K562 (cell line): ENCODE measurements around the gene SCRG1. TPM values are rescaled to one million over a fixed set of nuclear protein-coding genes. Genes with fewer than 3 reads are reported as not detected.

Source experiments
- AFF1 ChIP-seq, 2 experiments: fragments of 450-650 bp; IDR thresholded peaks; 2 replicates each; pipeline ENCODE4 v1.6.1; 2018; ENCODE audit warnings: mild to moderate bottlenecking in 2 of 2, low read depth in 1 of 2; ENCODE audit not compliant: partially characterized antibody in 2 of 2
- AFF4 ChIP-seq: sonication (generic); formaldehyde crosslinking; IDR thresholded peaks from 2 replicates; pipeline ENCODE4 v1.8.0; 2023; ENCODE audit warnings: mild to moderate bottlenecking, missing genetic modification reagents
- E2F4 ChIP-seq: sonication (generic); formaldehyde crosslinking; IDR thresholded peaks from 2 replicates; pipeline ENCODE4 v1.8.0; 2022; ENCODE audit warnings: mild to moderate bottlenecking, low read depth, missing genetic modification reagents
- FOXA3 ChIP-seq, 2 experiments: fragments of 450-650 bp in 1 of 2; sonication (generic) in 1 of 2; formaldehyde crosslinking; IDR thresholded peaks in 1 of 2; conservative IDR thresholded peaks in 1 of 2; 2 replicates each; pipeline versions ENCODE4 v1.4.0 to v1.8.0; 2020 to 2022; ENCODE audit warnings: mild to moderate bottlenecking in 2 of 2, missing genetic modification reagents in 1 of 2
- HNRNPLL ChIP-seq: fragments of 200-400 bp; formaldehyde crosslinking; IDR thresholded peaks from 2 replicates; pipeline ENCODE4 v1.6.1; 2017; ENCODE audit warnings: low read length, low read depth, mild to moderate bottlenecking; ENCODE audit not compliant: poor library complexity, severe bottlenecking
- JUN ChIP-seq, 2 experiments: sonication (generic) in 1 of 2; formaldehyde crosslinking in 1 of 2; IDR thresholded peaks; 2 replicates each; pipeline versions ENCODE4 v1.6.1 to v1.8.0; 2012 to 2022; ENCODE audit warnings: borderline replicate concordance in 2 of 2, mild to moderate bottlenecking in 2 of 2, improper control_type of control experiment in 1 of 2, low read depth in 1 of 2, low read length in 1 of 2, missing genetic modification reagents in 1 of 2
- KDM4B ChIP-seq, 2 experiments: fragments of 450-650 bp in 1 of 2; sonication (generic) in 1 of 2; IDR thresholded peaks; 2 replicates each; pipeline ENCODE4 v1.6.1; 2016 to 2017; ENCODE audit warnings: borderline replicate concordance in 2 of 2, antibody characterized with exemption in 1 of 2, low read depth in 1 of 2, mild to moderate bottlenecking in 1 of 2
- MAFK ChIP-seq: IDR thresholded peaks from 2 replicates; pipeline ENCODE4 v1.6.1; 2011; ENCODE audit warnings: low read length, improper control_type of control experiment
- MEF2A ChIP-seq: IDR thresholded peaks from 2 replicates; pipeline ENCODE4 v1.6.1; 2011; ENCODE audit warnings: low read depth, mild to moderate bottlenecking, low read length, moderate library complexity; ENCODE audit not compliant: control insufficient read depth
- NCOR1 ChIP-seq: fragments of 450-650 bp; IDR thresholded peaks from 2 replicates; pipeline ENCODE4 v1.6.1; 2016; ENCODE audit warnings: mild to moderate bottlenecking, moderate library complexity
- NR4A1 ChIP-seq, 2 experiments: fragments of 250-450 bp in 1 of 2; fragments of 450-650 bp in 1 of 2; sonication (Bioruptor Pico) in 1 of 2; IDR thresholded peaks; 2 replicates each; pipeline versions ENCODE4 v1.4.0 to v1.6.1; 2016 to 2020; ENCODE audit warnings: mild to moderate bottlenecking in 2 of 2, missing compliant biosample characterization in 1 of 2, missing genetic modification characterization in 1 of 2, moderate library complexity in 1 of 2
- PTRF ChIP-seq: fragments of 450-650 bp; IDR thresholded peaks from 2 replicates; pipeline ENCODE4 v1.6.1; 2016; ENCODE audit warnings: mild to moderate bottlenecking, missing genetic modification characterization, missing compliant biosample characterization
- SMARCB1 ChIP-seq: IDR thresholded peaks from 2 replicates; pipeline ENCODE4 v1.6.1; 2011; ENCODE audit warnings: improper control_type of control experiment, low read depth; ENCODE audit not compliant: insufficient read length
- ZNF133 ChIP-seq: fragments of 250-450 bp; sonication (Bioruptor Pico); IDR thresholded peaks from 2 replicates; pipeline ENCODE4 v1.4.0; 2020; ENCODE audit warnings: mild to moderate bottlenecking
- ZNF766 ChIP-seq: fragments of 200-800 bp; sonication (Bioruptor generic); conservative IDR thresholded peaks from 2 replicates; pipeline ENCODE4 v1.6.1; 2016; ENCODE audit warnings: missing genetic modification characterization, missing compliant biosample characterization
- polyA plus RNA-seq, 8 experiments: library from polyadenylated mRNA; depleted of rRNA in 4 of 8; stranded (reverse) in 5 of 8; unstranded in 3 of 8; fragments of >200 nt; fragmentation: Nextera tagmentation in 2 of 8; fragmentation: Illumina TruSeq in 1 of 8; extraction: Ambion mirVana in 2 of 8; extraction: Trizol in 1 of 8; gene quantifications; 2 replicates each; pipeline versions ENCODE4 v1.2.1 to v1.2.3, GENCODE V29; 2011 to 2014; ENCODE audit warnings: inconsistent platforms in 1 of 8, missing spikeins in 1 of 8
- total RNA-seq, 7 experiments: library from RNA; depleted of rRNA in 6 of 7; stranded (reverse); fragments of >200 nt in 6 of 7; fragmentation: Illumina TruSeq in 2 of 7; extraction: Trizol in 2 of 7; gene quantifications; 2 replicates each; pipeline versions ENCODE4 v1.2.1 to v1.2.3, GENCODE V29; 2011 to 2021; ENCODE audit warnings: low replicate concordance in 1 of 7

SCRG1 gene
- total and polyA plus RNA-seq, 9 of the 15 experiments (the other 6 are each of a cell fraction or from before 2014, with no cell fraction given), result 0.01 TPM; not detected in 7

GRCh38 chr4:173334891-173335752 lies 63.8 kb downstream of the SCRG1 start (continued):
- no peak; the same call in 1 of the 2 replicates for TF ChIP-seq AFF4 (CRISPR knock-in tag)
- TF ChIP-seq FOXA3 (CRISPR knock-in tag; conservative IDR thresholded peaks at IDR 0.05 in 1 of 2, IDR thresholded peaks at IDR 0.05 in 1 of 2), result peak in 1 of 2 experiments; percentile 94; a peak in 3 of 4 replicates
- peak in 1 of 2 experiments; percentile 20 for TF ChIP-seq AFF1 (IDR thresholded peaks at IDR 0.05; ENCODE audit: low read depth in 1 of 2, partially characterized antibody in 2 of 2)
- TF ChIP-seq MEF2A, result no peak
- TF ChIP-seq MAFK, result no peak
- TF ChIP-seq PTRF, result no peak
- no peak for TF ChIP-seq NR4A1 (CRISPR knock-in tag; IDR thresholded peaks at IDR 0.05)
- TF ChIP-seq NR4A1 (tag; IDR thresholded peaks at IDR 0.05), result 0 out of 2 replicates have a peak, but pooled peaks have one; percentile 17
- TF ChIP-seq ZNF766 (CRISPR knock-in tag), result no peak
- no peak for TF ChIP-seq E2F4 (CRISPR knock-in tag)
- TF ChIP-seq SMARCB1, result no peak
- TF ChIP-seq ZNF133 (CRISPR knock-in tag), result peak; percentile 15; the same call in 1 of the 2 replicates
- TF ChIP-seq HNRNPLL, result peak; percentile 42
- TF ChIP-seq KDM4B (IDR thresholded peaks at IDR 0.05; ENCODE audit: borderline replicate concordance in 2 of 2, low read depth in 1 of 2), result no peak
- TF ChIP-seq JUN (IDR thresholded peaks at IDR 0.05; ENCODE audit: borderline replicate concordance, low read depth, low read length), result 0 out of 2 replicates have a peak, but pooled peaks have one; percentile 30
- no peak for TF ChIP-seq JUN (CRISPR knock-in tag; IDR thresholded peaks at IDR 0.05; ENCODE audit: borderline replicate concordance)
- TF ChIP-seq NCOR1, result peak; percentile 59
